HCT116 (cell line): ENCODE results near the gene CRK. TPM values are rescaled to one million over a fixed set of nuclear protein-coding genes. Genes with fewer than 3 reads are reported as not detected.

ENCODE experiments used
- EZH2 ChIP-seq: fragments of 200-600 bp; sonication (generic); IDR thresholded peaks from 2 replicates; pipeline ENCODE4 v1.6.1; 2017; ENCODE audit warnings: antibody characterized with exemption, mixed run types
- FOSL1 ChIP-seq: IDR thresholded peaks from 2 replicates; pipeline ENCODE4 v1.6.1; 2012; ENCODE audit warnings: low read depth
- POLR2A ChIP-seq: IDR thresholded peaks from 2 replicates; pipeline ENCODE4 v1.7.0; 2011; ENCODE audit warnings: borderline replicate concordance; ENCODE audit not compliant: insufficient read depth, insufficient read length; ENCODE audit errors: extremely low read depth
- RAD21 ChIP-seq: IDR thresholded peaks from 2 replicates; pipeline ENCODE4 v1.6.1; 2012; ENCODE audit warnings: low read depth, mild to moderate bottlenecking
- TCF7L2 ChIP-seq: IDR thresholded peaks from 2 replicates; pipeline ENCODE4 v1.7.0; 2011; ENCODE audit warnings: borderline replicate concordance, inconsistent platforms; ENCODE audit not compliant: insufficient read depth, insufficient read length; ENCODE audit errors: extremely low read depth
- YY1 ChIP-seq: IDR thresholded peaks from 2 replicates; pipeline ENCODE4 v1.6.1; 2011; ENCODE audit warnings: low read length, low read depth, moderate library complexity, mild to moderate bottlenecking; ENCODE audit not compliant: insufficient replicate concordance; ENCODE audit errors: extremely low read depth
- total RNA-seq: library from RNA; stranded (reverse); gene quantifications from one replicate; pipeline ENCODE4 v1.2.1, GENCODE V29; 2021; ENCODE audit not compliant: unreplicated experiment
- TF ChIP-seq, protein P1 (sequence below): IDR thresholded peaks from 2 replicates; pipeline ENCODE4 v1.6.1; 2012; ENCODE audit warnings: low read depth
- TF ChIP-seq, protein P2 (sequence below): IDR thresholded peaks from 2 replicates; pipeline ENCODE4 v1.6.1; 2011; ENCODE audit warnings: mild to moderate bottlenecking, low read length, moderate library complexity; ENCODE audit not compliant: insufficient replicate concordance; ENCODE audit errors: extremely low read depth

Gene CRK
- total RNA-seq, 1 experiment from 2014 or later = 55.5 TPM

- TF ChIP-seq, protein P1, sequence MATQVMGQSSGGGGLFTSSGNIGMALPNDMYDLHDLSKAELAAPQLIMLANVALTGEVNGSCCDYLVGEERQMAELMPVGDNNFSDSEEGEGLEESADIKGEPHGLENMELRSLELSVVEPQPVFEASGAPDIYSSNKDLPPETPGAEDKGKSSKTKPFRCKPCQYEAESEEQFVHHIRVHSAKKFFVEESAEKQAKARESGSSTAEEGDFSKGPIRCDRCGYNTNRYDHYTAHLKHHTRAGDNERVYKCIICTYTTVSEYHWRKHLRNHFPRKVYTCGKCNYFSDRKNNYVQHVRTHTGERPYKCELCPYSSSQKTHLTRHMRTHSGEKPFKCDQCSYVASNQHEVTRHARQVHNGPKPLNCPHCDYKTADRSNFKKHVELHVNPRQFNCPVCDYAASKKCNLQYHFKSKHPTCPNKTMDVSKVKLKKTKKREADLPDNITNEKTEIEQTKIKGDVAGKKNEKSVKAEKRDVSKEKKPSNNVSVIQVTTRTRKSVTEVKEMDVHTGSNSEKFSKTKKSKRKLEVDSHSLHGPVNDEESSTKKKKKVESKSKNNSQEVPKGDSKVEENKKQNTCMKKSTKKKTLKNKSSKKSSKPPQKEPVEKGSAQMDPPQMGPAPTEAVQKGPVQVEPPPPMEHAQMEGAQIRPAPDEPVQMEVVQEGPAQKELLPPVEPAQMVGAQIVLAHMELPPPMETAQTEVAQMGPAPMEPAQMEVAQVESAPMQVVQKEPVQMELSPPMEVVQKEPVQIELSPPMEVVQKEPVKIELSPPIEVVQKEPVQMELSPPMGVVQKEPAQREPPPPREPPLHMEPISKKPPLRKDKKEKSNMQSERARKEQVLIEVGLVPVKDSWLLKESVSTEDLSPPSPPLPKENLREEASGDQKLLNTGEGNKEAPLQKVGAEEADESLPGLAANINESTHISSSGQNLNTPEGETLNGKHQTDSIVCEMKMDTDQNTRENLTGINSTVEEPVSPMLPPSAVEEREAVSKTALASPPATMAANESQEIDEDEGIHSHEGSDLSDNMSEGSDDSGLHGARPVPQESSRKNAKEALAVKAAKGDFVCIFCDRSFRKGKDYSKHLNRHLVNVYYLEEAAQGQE = no peak
- TF ChIP-seq, protein P2, sequence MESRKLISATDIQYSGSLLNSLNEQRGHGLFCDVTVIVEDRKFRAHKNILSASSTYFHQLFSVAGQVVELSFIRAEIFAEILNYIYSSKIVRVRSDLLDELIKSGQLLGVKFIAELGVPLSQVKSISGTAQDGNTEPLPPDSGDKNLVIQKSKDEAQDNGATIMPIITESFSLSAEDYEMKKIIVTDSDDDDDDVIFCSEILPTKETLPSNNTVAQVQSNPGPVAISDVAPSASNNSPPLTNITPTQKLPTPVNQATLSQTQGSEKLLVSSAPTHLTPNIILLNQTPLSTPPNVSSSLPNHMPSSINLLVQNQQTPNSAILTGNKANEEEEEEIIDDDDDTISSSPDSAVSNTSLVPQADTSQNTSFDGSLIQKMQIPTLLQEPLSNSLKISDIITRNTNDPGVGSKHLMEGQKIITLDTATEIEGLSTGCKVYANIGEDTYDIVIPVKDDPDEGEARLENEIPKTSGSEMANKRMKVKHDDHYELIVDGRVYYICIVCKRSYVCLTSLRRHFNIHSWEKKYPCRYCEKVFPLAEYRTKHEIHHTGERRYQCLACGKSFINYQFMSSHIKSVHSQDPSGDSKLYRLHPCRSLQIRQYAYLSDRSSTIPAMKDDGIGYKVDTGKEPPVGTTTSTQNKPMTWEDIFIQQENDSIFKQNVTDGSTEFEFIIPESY = no peak
- TF ChIP-seq YY1 (no peak), FOSL1 (no peak), POLR2A (no peak), EZH2 (no peak), TCF7L2 (no peak), RAD21 (no peak)
Measured at GRCh38 chr17:1467898-1468492, 12.0 kb upstream of the CRK start (continued).
